ENCODE results near the gene SGO2.
"Not testable (repeated sequence)": the region's sequence is repeated elsewhere in the genome, so short reads cannot be mapped to it uniquely, and the experiment has no call there.

The SGO2 gene

DNA sequence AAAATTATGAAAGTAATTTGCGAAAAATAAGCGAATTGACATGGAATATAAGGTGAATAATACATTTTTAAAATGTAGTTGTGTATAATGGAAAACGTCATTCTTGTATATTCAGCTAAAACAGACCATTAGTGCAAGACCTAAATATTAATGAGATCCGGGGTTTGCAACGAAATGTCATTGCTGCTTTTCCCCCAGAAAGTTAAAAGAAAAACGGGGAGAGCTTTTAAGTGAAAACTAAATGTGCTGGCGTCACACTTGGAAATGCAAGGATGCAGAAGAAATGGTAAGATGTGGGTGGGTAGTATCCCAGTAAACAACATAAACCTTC, 491 bp upstream of the SGO2 start:
- no peak for DNase-seq

DNA sequence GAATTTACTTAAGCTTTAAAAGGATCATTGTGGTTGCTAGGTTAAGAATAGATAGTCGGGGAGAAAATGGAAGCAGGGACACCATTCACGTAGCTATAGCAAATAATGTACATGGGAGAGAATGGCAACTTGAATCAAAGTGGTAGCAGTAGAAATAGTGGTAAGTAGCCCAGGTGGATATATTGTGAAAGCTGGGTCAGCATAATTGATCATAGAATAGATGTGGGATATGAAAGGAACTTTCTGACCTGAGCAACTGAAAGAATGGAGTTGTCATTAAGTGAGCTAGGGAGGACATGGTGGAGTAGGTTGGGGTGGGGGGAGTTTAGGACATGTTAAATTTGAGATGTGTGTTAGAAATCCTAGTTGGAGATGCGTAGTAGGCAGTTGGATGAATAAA, 2.2 kb downstream of the SGO2 start:
- no peak for DNase-seq

DNA sequence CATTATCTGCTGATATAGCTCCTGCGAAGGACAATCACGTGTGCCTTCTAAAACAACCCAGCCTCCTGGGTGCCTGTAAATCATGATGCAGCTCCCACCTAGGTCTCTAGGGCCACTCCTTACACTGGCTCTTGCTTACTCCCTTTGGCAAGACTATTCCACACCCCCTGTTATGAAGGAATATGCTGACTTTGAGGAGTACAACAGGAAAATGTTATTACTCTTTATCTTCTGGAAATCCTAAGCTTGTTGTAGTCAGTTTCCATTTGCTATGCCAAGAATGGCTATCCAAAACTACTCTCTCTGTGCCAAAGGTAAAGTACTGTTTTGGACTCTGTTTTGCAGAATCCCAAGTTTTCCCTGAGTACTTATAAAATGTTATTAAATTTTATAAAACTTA, 7.7 kb downstream of the SGO2 start:
- no peak for DNase-seq

DNA sequence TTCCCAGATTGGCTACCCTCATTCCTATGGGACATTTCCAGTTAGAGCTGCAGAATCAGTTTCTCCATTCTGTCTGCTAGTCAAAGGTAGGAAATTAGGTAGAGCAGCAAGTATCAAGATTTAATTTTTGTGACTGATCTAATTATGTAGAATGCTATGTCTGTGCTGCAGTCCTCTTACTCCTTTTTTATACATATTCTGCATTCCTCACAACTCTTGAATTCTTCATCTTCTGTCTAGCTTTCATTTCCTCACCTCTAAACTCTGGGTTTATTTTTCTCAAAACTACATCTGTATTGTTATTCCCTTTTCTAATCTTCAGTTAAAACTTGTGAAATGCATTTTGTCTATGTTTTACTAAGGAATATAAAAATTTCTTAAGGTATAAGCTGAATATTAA, 8.6 kb downstream of the SGO2 start:
- no peak for DNase-seq

DNA sequence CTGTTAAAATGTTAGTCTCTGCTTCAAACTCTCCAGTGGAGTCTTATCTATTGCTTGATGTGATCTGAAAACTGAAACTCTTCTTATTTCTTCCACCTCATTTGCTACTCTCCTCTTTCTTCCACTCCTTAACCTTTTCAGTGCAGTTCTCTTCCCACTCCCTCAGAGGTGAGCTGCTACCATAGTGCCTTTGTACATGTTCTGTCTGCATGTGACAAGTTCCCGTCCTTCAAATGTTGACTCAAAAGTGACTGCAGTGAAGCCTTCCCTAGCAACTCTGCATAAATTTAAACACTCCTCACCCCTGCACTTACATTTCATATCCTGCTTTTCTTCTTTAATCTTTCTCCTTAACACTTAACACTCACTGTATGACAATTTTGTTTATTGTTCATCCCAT, 12.1 kb downstream of the SGO2 start:
- DNase-seq: no peak

DNA sequence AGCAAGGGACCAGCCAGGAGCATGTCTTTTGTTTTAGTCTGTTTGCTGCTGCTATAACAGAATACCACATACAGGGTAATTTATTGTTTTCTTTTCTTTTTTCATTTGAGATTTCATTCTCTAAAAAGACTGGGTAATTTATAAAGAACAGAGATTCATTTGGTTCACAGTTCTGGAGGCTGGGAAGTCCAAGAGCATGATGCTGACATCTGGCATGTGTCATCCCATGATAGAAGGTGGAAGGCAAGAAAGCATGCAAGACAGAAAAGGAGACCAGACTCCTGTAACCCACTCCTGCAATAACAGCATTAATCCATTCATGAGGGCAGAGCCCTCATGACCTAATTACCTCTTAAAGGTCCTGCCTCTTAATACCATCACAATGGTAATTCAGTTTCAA, 14.8 kb downstream of the SGO2 start:
- no peak for DNase-seq

DNA sequence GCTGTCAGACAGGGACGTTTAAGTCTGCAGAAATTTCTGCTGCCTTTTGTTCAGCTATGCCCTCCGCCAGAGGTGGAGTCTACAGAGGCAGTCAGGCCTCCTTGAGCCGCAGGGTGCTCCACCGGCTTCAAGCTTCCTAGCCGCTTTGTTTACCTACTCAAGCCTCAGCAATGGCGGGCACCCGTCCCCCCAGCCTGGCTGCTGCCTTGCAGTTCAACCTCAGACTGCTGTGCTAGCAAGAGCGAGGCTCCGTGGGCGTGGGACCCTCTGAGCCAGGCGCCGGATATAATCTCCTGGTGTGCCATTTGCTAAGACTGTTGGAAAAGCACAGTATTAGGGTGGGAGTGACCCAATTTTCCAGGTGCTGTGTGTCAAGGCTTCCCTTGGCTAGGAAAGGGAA, 40.6 kb downstream of the SGO2 start:
- DNase-seq: not testable (repeated sequence)

DNA sequence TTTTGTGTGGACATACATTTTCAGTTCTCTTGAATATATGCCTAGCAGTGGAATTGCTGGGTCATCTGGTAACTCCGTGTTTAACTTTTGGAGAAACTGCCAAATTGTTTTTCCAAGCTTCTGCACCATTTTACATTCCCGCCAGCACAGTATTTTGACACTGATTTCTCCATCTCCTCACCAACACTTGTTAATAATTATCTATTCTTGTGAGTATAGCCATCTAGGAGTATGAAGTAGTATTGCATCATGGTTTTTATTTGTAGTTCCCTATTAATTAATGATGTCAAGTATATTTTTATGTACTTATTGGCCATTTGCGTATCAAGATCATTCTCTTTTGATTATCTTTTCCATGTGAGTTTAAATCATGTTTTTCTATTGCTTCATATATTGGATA, 41.9 kb downstream of the SGO2 start:
- DNase-seq: no peak

DNA sequence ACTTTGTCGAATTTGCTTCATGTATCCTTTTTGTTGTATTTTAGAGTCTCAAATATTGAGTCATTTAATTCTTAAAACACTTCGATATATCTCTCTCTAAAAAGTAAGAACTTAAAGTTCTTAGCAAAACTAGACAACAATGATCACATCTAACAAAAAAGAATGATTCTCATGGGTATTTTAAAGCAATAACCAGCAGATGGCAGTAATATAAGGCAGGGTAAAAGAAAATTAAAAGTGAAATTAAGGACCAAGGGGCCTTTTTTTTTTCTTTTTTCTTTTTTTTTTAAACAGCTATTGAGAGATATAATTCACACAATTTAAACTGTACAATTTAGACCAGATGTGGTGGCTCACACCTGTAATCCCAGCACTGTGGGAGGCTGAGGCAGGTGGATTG, 50.0 kb downstream of the SGO2 start:
- DNase-seq: peak; percentile 51

DNA sequence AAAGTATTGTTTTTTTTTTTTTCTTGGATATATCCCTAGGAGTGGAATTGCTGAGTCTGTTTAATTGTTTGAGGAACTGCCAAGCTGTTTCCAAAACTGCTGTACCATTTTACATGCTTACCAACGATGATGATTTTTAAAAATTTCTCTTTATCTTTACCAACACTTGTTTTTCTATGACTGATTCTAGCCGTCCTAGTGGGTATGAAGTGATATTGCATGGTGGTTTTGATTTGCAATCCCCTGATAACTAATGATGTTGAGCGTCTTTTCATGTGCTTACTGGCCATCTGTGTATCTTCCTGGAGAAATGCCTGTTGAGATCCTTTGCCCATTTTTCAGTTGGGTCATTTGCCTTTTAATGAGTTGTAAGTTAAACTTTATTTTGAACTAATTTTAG, 51.0 kb downstream of the SGO2 start:
- DNase-seq: no peak

DNA sequence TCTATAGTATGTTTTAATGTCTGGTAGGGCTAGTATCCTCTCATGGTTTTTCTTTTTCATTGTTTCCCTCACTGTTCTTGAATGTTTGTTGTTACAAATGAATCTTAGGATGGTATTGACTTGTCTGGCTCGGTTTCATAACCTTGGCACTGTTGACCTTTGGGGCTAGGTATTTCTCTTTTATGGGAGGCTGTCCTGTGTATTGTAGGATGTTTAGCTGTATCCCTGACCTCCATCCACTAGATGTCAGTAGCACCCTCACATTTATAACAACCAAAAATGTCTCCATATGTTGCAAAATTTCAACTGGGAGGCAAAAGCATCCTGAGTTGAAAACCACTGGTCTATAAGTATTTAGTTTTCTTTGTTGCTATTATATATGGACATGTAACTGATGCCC, 52.8 kb downstream of the SGO2 start:
- peak; percentile 62 for DNase-seq

DNA sequence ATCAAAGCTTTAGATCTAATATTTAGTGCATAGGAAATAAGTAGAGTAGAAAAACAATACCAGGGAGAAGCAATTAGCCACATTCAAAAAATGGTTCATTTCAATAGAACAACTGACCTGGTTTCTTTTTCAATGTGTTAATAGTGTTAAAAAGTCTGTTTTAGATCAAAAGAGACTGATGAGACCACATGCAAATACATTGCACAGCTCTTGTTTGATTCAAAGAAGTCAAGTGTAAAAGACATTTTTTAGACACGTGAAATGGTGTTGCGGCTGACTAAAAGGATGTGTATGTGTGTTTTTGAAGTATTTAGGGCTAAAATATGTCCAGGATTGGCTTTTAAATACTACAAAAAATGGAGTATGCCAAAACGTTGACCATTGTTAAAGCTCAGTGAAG, 58.6 kb downstream of the SGO2 start:
- DNase-seq: no peak

DNA sequence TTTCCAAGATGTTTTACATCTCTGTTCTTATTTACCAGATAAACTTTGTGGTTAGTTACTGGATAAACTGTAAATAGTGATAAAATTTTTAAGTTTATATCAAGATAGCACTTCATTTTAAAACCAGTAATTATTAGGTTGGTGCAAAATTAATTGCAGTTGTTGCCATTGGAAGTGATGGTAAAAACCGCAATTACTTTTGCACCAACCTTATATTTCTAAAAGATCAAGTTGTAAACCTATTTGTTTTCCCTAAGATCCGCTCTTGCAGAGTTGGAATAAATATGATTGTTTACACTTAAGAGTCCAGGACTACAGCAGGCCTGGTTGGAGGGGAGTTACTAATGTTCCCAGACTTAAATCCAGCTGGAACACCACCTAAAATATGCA, 59.3 kb downstream of the SGO2 start:
- no peak for DNase-seq

DNA sequence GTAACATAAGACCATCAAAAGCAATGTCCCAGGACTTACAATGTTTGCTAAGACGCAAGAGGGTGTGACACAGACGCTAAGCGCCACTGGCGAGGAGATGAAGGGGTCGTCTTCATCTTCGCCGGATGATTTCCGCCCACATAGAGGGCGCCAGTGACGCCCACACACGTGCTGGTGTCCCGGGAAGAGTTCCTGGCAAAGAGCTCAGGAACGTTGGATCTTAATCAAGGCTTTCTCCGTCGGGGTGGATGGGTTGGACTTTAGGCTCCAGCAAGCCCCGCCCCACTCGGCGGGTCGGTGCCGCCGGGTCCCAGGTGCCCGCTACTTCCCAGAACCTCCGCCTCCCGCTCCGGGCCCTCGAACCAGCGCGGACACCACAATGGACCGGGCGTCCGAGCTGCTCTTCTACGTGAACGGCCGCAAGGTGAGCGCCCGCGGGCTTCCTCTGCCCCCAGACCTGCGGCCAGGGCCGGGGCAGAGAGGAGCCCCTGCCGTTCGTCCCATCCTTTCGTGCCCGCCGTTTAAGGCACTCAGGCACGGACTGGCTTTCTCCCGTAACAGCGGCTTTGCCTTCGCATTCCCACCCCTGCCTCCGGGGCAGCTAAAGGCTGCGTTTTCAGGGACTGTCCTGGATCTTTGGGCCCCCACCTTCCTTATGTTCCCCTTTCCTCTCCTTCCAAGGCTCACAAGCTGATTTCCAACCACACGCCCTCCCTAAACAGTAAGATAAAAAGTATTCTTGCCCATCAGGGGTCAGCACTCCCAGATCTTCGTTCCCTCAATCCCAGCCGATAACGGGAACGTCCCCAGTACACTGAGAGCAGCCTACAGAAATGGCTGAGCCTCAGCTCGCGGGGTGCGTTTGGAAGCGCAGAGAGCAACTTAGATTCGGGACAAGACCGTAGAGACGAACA, 60.0 kb downstream of the SGO2 start, which contains the start of gene AOX1:
AOX1 (plus strand) TSS at position 285 of the 914 bp plus-strand sequence; CDS start at position 380, 95 bp downstream.
- DNase-seq: no peak

DNA sequence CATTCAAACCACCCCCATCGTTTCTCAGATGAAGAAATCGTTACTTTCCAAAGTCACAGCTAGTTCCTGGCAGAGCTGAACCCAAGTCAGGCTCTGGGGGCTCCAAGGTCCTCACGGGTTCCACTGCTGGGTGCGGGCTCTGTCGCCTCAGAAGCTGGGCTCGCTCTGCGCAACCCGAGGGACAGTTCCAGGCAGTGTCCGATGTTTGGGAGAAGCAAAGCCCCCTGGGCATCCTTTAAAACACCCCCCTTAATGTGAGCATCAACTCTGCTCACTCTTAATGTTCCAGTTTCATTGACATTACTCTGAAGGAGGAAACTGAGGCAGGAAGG, 60.6 kb downstream of the SGO2 start:
- no peak for DNase-seq

DNA sequence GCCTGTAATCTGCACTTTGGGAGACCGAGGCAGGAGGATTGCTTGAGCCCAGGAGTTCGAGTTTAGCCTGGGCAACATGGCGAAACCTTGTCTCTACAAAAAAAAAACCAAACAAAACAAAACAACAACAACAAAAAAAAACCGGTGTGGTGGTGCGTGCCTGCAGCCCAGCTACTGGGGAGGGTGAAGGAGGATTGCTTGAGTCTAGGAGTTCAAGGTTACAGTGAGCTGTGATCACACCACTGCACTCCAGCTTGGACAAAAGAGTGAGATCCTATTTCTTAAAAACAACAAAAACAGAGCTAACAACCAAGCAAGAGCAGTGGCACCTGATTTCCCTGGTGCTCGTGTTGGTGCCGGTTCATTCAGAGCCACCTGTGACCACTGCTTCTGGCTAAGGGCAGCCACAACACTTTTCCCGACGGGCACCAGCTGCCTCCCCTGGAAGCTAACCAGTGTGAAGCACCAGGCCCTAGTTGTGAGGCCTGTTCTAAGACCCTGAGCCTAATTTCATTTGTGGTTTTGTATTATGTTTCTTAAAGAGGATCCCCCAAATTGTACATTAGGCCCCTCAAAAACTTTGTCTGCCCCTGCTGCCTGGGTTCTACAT, 61.1 kb downstream of the SGO2 start:
- DNase-seq: no peak

DNA sequence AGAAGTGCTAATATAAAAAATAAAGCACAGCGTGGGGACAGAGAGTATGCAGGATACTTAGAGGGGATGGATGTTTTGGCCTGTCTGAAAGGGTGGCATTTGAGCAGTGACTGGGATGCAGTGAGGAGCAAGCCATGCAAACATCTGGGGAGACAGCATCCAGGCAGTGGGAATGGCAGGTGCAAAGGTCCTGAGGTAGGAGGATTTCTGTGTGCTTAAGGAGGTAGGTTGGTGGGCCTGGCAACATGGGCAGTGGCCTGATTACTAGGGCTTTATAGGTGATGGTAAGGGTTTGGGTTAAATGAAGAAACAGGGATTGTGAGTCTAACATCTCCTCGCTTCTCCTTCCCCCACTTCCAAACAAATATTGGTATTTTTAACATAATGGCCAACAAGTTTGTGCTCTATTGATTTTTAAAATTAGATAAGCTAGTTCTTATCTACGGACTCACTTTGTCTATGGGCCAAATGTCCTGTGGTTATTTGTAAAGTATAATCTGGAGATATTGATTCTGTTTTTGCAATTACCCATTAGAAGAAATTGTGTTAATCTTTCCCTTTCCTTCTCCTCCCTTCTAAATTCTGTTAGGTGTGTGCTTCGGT, 62.2 kb downstream of the SGO2 start:
- DNase-seq: no peak

DNA sequence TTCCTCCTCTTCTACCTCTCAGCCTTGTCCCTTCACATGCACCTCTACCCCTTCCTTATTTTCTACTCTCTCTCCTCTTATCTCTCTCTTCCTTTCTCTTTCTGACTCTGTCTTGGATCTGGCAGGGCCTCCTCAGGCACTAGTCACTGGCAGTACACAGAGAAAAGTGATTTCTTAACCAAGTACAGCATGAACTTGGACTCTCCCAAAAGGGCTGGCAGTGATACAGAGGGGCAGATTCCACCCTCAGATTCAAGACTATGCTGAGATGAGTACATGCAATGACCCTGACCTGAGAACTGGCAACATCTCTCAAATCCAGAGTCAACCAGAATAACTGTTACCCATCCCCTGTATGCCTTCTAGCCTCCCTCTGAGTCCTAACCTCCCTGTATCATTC, 64.1 kb downstream of the SGO2 start:
- DNase-seq: no peak

DNA sequence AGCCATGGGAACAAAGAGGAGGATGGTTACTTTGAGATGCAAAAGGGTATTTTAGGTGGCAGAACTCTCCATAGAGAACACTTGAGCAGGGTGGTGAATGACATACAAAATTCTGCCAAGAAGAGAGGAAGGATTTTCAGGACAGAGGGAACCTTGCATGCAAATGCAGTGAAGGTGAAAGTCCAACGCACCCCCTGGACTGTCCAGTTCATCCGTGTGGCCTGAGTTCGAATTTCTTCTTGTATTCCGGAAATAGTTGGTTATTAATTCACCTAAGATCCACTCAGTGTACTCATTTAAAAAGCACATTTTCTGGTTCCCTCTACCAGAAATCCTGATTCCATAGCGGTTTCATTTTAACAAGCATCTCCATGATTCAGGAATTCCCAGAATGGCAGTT, 65.3 kb downstream of the SGO2 start:
- no peak for DNase-seq

DNA sequence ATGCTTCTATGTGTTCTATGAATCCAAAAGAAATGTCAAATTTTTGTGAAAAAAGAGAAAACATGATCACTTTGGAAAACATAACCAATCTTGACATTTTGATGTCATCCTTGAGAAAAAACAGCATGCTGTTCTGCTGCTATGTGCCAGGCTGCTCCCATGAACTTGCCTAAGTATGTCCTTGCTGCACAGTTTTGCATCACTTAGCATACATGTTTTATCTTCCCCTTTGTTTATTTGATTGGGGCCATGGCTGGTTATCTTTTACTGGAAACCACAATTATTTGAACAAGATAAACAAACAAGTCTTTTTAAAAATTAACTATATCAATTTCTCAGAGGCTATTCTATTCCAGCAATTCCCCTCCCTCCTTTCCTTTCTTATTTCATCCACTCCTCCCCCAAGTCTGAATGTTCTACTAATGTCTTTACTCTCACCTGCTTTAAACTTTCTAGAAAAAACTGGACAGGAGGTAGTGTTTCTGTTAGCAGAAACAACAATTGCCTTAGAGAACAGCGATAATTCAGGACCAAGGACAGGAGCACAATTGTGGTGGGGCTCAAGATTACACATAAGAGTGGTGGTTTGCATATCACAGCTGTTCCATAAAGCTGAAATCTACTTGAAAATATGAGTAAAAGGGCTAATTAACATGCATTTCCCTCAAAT, 66.5 kb downstream of the SGO2 start:
- DNase-seq: peak; percentile 56

DNA sequence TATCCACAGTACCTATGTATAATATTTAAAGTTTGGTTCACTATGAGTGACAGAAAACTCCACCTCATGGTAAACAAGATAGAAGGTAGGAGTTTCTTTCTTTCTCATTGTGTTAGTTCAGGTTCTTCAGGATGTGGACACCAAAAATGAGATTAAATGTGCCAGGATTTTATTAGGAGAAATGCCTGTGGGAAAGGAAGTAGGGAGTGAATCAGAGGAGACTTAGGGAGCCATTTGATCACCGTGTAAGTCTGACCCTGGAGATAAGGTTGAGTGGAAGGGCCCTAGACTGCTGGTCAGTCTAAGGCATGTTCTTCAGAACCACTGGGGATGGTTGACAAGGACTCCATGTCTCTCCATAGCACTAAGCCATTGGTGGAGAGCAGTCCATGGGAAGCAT, 67.9 kb downstream of the SGO2 start:
- no peak for DNase-seq

DNA sequence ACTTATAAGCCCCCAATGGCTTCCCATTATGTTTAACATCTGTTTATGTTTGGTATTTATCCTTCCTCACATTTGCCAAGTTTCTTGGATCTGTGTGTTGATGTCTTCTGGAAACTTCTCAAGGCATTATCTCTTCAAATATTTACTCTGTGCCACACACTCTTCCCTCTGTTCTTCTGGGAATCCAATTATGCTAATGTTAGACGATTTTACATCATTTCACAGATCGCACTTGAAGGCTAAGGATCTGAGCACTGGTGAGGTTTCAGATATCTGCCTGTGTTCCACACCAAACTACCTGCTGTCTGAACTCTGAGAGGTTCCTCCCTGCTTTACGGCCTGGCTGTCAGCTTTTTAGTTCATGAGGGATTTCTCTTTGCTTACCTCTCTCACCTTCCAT, 69.9 kb downstream of the SGO2 start:
- no peak for DNase-seq

DNA sequence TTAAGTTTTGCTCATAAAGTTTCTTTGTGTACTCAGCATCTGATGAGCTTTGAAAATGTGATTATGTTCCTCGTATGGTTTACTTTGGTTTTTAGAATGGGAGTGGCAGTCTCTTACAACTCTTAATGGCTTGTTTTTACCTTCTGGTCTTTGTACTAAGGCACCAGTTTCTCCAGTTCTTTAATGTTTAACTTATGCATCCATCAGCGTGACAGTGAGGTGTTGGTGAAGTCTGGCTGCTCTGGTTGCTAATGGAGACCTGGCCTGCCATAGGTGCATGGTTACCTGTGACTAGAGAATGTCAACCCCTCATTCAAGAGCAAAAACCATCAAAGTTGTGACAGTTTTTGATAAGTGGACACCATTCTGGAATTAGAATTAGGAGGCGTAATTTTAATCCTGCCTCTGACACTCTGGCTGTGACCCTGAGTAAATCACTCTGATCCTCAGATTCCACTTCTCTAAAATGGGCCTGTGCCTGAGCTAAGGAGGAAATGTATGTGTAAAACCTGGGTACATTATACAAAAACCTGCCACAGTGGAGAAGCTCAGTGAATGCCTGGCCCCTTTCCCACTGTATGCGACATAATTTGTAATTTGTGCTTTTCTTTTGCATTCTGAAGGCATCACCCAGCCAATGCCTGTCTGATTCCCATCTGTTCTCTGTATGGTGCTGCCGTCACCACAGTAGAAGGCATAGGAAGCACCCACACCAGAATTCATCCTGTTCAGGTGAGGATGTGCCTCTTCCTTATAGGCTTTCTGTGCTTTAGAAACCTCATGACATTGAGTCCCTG, 71.0 kb downstream of the SGO2 start:
- DNase-seq: no peak

Measured in OCI-M1 (cell line).